ENCODE measurements around the gene SERPINB8. TPM values are rescaled to one million over a fixed set of nuclear protein-coding genes. Genes with fewer than 3 reads are reported as not detected.

The SERPINB8 gene
- polyA plus RNA-seq, 1 donor (not counting 4 experiments of a cell fraction or from before 2014, with no cell fraction given), result 48.9 TPM

GRCh38 chr18:63956755-63957154, 13.1 kb upstream of the SERPINB8 start:
- H3K4me2 ChIP-seq (ENCODE audit: control insufficient read depth, extremely low read depth, insufficient read depth, low read depth, low read length), result no peak overlapping the region
- FAIRE-seq, result no peak
- TF ChIP-seq CTCF (optimal IDR thresholded peaks at IDR 0.05 in 1 of 3, IDR thresholded peaks at IDR 0.05 in 1 of 3, conservative IDR thresholded peaks at IDR 0.05 in 1 of 3; ENCODE audit: extremely low read depth in 1 of 3, insufficient read depth in 2 of 3, low read length in 3 of 3), result no peak
- no peak for TF ChIP-seq EZH2 (IDR thresholded peaks at IDR 0.05; ENCODE audit: low read length)

DNA sequence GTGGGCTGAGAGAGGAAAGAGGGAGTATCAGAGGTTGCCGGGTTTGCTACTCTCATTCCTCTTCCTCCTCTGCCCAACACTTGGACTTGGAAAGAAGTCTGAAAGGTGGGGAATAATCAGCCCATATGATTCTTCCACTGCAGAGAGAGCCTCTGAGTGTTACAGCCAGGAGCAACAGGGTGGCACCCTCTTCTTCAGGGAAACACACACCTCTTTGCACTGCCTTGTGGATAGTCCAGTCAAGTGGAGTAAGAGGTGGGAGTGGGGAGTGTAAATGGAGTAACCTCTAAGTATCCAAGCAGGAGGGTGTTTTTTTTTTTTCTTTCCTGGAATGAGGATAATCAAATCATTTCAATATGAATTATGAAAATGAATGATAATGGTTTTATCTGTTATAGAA, 9.0 kb upstream of the SERPINB8 start:
- Histone ChIP-seq H3K9me1 (ENCODE audit: control insufficient read depth, extremely low read depth, insufficient read depth, low read length) (no peaks in the 10 kb centered on the region), H3K9me3 (ENCODE audit: control insufficient read depth, low read depth, low read length) (no peaks in the 10 kb centered on the region), H3K27ac (ENCODE audit: control insufficient read depth, insufficient read depth, low read length) (no peak overlapping the region), H3K79me2 (ENCODE audit: control insufficient read depth, insufficient read depth, low read length) (no peaks in the 10 kb centered on the region), H3K4me2 (ENCODE audit: control insufficient read depth, extremely low read depth, insufficient read depth, low read depth, low read length) (no peak overlapping the region), H3K4me1 (ENCODE audit: control insufficient read depth, extremely low read depth, insufficient read depth, low read length) (peaks cover 6% of the 10 kb centered on the region), H3K4me3 (ENCODE audit: control insufficient read depth in 2 of 3, extremely low read depth in 1 of 3, insufficient read depth in 2 of 3, low read depth in 1 of 3, low read length in 3 of 3) (no peak overlapping the region), H3K9ac (ENCODE audit: control insufficient read depth, extremely low read depth, insufficient read depth, low read length) (no peak overlapping the region), H3K27me3 (ENCODE audit: control insufficient read depth, extremely low read depth, insufficient read depth, low read length) (no peaks in the 10 kb centered on the region), H4K20me1 (ENCODE audit: control insufficient read depth, extremely low read depth, insufficient read depth, low read length) (no peaks in the 10 kb centered on the region), H3K36me3 (ENCODE audit: control insufficient read depth in 2 of 2, extremely low read depth in 1 of 2, insufficient read depth in 2 of 2, low read length in 2 of 2) (no peaks in the 10 kb centered on the region), H2AFZ (ENCODE audit: control insufficient read depth, low read length) (no peak overlapping the region)
- TF ChIP-seq CTCF (optimal IDR thresholded peaks at IDR 0.05 in 1 of 3, IDR thresholded peaks at IDR 0.05 in 1 of 3, conservative IDR thresholded peaks at IDR 0.05 in 1 of 3; ENCODE audit: extremely low read depth in 1 of 3, insufficient read depth in 2 of 3, low read length in 3 of 3) (no peak), EZH2 (IDR thresholded peaks at IDR 0.05; ENCODE audit: low read length) (no peak)
- DNase-seq (ENCODE audit: low read depth, low spot score), result no peak
- dilution Hi-C loops (cut with MboI; ENCODE audit: extremely low pct_ligation_motif_present, low sequenced_read_pairs), result no loop called here
- no peak for FAIRE-seq

More at GRCh38 chr18:63956755-63957154, 13.1 kb upstream of the SERPINB8 start:
- no peak overlapping the region for H3K27ac ChIP-seq (ENCODE audit: control insufficient read depth, insufficient read depth, low read length)
- no peak overlapping the region for H3K4me3 ChIP-seq (ENCODE audit: control insufficient read depth in 2 of 3, extremely low read depth in 1 of 3, insufficient read depth in 2 of 3, low read depth in 1 of 3, low read length in 3 of 3)
- no peaks in the 10 kb centered on the region for H3K27me3 ChIP-seq (ENCODE audit: control insufficient read depth, extremely low read depth, insufficient read depth, low read length)
- H2AFZ ChIP-seq (ENCODE audit: control insufficient read depth, low read length), result no peak overlapping the region
- no peaks in the 10 kb centered on the region for H3K36me3 ChIP-seq (ENCODE audit: control insufficient read depth in 2 of 2, extremely low read depth in 1 of 2, insufficient read depth in 2 of 2, low read length in 2 of 2)
- no peaks in the 10 kb centered on the region for H4K20me1 ChIP-seq (ENCODE audit: control insufficient read depth, extremely low read depth, insufficient read depth, low read length)
- H3K9ac ChIP-seq (ENCODE audit: control insufficient read depth, extremely low read depth, insufficient read depth, low read length), result no peak overlapping the region
- no peak for DNase-seq (ENCODE audit: low read depth, low spot score)
- H3K9me1 ChIP-seq (ENCODE audit: control insufficient read depth, extremely low read depth, insufficient read depth, low read length), result no peaks in the 10 kb centered on the region
- H3K9me3 ChIP-seq (ENCODE audit: control insufficient read depth, low read depth, low read length), result no peaks in the 10 kb centered on the region
- dilution Hi-C loops (cut with MboI; ENCODE audit: extremely low pct_ligation_motif_present, low sequenced_read_pairs), result no loop called here
- no peaks in the 10 kb centered on the region for H3K4me1 ChIP-seq (ENCODE audit: control insufficient read depth, extremely low read depth, insufficient read depth, low read length)
- H3K79me2 ChIP-seq (ENCODE audit: control insufficient read depth, insufficient read depth, low read length), result no peaks in the 10 kb centered on the region
